Hematopoietic multipotent progenitor cell treated with erythropoietin and hydrocortisone succinate and interleukin-3 and kit ligand, for 17 days (in vitro differentiated cells): Measurements from ENCODE around the gene RHOF.

ENCODE experiments used
- DNase-seq: peaks from one replicate; pipeline ENCODE4 v3.0.0-alpha.2; 2015; ENCODE audit warnings: low spot score

RHOF gene

GRCh38 chr12:121804417-121805111, 11.1 kb upstream of the RHOF start:
- DNase-seq: peak; percentile 56

DNA sequence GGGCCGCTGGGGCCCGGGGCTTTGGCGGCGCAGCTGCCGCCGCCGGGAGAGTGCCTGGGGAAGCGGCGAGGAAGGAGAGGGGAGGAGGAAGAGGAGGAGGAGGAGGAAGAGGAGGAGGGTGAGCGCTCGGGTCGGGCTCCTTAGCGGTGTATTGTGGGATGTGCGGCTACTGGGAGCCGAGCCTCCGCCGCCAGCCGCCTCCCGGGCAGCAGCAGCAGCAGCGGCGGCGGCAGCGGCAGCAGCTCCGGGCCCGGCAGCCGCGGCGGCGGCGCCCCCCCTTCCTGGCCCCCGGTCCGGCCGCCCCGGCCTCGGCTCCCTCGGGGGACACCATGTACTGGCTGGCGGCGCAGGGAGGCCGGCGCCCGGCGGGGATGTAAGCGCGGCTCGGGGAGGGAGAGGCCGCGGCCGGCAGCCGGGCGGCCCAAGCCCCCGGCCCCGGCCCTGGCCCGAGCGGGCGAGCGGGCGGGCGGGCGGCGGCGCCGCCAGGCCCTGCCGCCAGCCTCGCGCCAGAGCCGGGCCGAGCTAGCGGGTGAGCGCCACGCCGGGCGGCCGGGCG, 10.5 kb upstream of the RHOF start, which contains the start of gene SETD1B:
Gene SETD1B, plus strand, starts transcription at position 149 of the 556 bp plus-strand sequence. CDS start 729 bp downstream, outside the sequence.
- DNase-seq: peak; percentile 72

DNA sequence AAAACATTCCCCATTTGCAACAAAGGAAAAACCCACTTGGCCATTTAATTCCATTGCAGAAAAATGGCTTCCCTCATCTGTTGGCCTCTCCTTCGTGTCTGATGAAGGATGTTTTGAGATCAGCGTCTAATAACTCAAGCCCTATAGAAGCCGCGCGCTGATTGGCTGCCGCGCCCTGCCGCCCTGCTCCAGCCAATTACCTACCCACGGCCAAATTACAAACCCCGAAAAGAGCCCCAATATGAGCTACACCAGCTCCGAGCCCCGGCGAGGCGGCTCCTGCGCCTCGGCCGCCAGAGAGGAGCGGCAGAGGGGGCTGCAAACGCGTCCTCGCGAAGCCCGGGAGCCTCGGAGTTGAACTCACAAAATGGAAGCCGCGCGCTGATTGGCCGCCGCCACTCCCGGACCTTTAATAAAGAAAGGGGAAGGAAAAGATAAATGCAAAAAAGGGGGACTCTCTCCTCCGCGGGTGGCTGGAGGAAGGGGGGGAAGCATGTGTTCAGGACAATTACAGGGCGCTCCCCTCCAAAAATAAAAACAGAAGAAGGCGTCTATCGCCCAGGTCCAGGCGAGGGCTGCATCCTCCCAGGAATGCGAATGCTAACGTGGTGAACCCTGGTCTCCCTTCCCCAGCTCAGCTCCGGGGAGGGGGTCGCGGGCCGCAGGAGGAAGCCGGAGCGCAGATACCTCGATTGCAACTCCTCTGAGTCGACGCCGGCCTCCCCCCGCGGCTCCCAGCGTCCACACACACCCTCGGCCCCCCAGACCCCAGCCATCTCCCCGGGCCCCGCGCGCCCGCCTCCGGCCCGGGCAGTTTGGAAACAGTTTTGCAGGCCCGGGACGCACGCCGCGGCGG, 9.6 kb upstream of the RHOF start:
- DNase-seq: peak; percentile 95

DNA sequence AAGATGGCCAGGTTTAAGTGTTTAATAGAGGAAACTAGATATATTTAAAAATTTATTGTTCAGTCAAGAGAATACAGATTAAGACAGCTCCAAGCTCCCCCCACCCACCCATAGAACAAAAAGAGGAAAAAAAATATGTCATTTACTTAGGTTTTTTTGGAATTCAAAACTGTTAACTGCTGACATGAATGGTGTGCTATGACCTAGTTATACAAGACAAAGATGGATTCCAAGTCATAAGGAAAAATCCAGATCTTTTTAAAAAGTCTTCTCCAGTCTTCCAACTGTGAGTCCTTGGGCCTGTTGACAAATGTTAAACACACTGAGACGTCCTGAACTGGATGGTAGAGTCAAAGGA, 9.0 kb upstream of the RHOF start:
- no peak for DNase-seq

DNA sequence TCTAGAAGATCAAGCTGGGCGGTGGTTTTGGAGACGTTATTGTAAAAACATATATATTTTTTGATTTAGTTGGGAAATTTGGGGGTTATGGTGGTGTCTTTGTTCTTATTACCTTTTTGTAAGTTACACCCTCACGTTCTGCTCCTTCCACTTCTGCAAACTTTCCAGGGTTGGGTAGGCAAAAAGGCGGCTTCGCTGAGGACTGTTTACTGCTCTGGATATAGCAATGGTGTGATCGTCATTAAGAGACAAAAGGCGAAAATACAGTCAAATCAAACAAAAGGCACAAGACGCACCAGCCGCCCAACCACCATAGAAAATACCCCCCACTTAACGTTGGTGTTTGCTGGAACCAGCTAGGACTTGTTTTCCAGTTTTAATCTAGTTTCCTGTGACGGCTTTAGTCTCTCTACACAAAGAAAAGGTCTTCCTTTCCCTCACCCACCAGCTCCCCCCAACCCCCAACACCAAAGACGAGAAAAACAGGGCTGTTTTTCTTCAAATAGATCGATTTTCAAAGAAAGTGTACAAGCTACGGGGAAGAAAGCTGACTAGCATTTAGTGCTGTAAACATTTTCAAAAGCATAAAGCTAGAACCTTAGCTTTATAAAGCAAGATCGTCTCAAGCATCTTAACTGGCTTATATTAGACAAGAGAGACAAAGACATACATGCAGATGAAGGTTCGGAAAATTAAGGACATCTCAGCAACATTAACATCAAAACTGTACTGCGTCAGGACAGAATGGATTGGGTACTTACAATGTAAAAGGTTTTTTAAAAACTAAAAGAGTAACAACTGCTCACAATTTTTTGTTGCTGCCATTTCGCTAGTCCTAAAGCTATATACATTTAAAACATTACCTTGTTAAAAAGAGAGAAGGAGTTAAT, 8.4 kb upstream of the RHOF start:
- peak; percentile 76 for DNase-seq

DNA sequence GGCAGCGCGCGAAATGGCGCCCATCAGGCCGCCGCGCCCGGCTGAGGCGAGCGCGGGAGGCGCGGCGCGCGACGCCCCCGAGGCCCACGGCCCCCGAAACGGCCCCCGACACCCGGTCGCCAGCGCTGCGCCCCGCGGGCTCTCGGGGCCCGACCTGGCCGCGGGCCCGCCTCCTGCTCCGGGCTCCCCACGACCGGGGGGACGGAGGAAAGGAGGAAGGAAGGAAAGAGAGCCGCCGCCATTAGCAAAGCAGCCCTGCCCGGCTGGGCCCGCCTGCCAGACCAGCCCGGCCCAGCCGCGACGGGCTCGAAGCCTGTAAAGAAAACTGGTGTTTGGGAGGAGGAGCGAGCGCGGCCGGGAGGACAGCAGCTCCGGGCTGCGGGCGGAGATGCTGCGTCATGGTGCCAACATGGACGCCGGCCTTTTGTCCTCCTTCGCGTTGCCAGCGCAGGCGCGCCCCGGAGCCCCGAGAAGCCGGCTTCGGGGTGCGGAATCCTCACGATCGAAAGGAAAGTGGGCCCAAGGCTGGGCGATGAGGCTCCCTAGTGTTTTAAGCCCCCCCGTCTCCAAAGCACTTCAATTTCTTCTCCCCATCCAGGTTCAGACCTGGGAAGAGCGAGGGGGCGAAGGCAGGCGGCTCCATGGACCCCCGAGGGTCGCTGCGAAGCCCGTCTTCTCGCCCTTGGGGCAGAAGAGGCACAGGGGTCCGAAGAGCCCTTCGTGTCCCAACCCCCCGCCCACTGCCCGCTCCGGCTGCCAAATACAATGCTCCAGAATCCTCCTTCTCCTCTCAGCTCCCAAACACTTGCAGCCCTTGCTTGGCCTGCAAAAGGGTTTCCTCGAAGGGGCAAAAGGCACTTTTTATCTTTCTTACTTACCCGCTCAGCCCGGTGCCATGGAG, 7.5 kb upstream of the RHOF start:
- peak; percentile 90 for DNase-seq

GRCh38 chr12:121799842-121800693, 6.6 kb upstream of the RHOF start:
- DNase-seq: peak; percentile 91

DNA sequence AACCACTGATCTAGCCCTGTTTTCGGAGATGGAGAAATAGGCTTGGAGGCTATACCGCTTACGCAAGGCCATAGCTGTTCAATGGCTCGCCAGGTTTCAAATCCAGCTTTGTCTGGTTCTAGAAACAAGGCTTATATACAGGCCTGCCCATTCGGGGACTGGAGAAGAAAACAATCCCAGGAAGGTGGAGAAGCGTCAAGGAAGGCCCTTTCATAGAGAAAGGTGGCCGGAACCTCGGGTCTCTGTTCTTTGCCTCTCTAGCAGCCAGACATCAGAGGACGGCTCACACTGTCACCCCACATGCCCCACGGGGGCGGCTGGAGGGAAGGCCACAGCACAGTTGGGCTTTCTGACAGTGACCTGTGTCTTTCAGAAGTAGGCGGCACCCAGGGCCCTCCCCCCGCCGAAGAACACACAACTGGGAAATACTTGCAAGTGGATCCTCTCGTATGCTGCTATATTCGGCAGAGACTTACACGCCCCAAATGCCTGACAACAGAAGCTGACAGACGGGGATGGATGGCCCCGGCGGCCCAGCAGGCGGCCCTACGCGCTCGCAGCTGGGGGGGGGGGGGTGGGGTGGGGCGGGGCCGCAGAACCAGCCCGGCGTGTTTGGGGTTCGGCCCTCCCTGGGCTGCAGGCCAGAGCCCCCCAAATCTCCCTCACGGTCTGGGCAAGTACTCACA, 5.8 kb upstream of the RHOF start:
- no peak for DNase-seq

GRCh38 chr12:121798787-121799155, 5.3 kb upstream of the RHOF start:
- DNase-seq: no peak

GRCh38 chr12:121797937-121798786, 4.7 kb upstream of the RHOF start:
- DNase-seq: peak; percentile 49

DNA sequence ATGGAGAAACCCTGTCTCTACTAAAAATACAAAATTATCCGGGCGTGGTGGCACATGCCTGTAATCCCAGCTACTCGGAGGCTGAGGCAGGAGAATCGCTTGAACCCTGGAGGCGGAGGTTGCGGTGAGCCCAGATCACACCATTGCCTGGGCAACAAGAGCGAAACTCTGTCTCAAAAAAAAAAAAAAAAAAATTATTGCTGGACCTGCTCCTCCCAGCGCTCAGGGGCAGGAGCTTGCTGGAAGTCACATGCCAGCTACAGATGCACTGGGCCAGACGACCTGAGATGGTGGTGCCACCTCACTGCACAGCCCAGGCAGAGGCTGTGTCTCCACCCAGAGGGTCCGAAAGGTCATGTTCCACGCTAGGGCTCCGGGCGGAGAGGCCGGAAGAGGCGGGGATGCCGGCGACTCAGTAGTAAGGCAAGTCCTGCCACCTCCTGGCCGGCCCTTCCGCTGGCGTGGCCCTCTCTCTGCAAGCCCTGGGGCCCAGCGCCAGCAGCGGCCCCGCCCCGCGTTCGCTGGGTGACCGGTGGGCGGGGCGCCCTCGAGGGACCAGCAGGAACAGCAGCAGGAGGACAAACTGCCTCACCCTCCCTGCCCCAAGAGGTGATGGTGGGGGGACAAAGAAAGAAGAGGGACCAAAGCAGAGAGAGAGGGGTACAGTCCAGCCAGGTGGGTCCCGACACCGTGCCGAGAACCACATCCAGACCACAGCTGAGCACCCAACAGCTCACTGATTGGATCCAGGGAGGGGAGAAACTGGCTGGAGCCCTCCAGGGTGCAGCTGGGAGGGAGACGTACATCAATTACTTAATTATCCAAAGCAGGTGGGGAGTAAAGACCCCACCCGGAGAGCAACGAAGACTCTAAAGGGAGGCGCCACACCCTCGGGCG, 3.6 kb upstream of the RHOF start:
- DNase-seq: peak; percentile 86

DNA sequence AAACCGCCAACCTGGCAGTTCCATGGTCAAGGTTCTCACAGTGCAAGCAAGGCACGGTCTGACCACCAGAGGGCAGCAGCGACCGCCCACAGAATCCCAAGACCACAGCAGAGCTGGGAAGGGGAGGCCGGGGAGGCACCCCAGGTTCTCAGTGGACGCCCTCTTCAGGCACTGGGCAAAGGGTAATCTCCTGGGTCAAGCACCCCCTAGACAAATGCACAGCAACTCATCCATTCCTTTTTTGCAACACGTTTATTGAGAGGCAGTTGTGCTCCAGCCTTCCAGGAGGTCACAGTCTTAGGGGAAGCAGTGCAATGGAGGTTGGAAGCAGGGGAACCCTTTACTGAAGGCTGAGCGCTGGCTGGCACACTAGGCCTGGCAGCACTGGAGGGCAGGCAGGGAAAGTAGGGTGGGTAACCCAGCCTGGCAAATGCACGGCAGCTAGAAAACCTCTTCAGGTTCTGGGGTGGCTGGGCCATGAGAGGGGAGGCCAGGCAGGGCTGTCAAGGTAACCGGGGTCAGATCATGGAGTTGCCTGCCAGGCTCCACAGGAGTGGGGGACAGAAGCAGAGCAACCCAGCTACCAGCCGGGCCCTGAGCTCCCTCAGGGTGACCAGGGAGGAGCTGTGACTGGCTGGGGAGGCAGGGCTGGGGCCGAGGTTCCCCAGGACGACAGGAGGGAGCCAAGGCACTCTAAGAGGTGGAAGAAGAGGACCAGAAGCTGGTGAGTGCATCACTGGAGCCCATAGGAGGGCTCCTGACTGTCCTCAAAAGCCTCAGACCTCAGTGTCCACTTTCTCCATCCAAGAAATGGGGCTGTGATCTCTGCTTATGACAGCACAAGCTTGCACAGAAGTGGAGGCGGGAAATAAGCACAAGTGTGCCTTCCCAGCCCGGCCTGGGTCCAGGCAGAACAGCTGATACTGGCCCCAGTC, 1.8 kb upstream of the RHOF start:
- peak; percentile 95 for DNase-seq

DNA sequence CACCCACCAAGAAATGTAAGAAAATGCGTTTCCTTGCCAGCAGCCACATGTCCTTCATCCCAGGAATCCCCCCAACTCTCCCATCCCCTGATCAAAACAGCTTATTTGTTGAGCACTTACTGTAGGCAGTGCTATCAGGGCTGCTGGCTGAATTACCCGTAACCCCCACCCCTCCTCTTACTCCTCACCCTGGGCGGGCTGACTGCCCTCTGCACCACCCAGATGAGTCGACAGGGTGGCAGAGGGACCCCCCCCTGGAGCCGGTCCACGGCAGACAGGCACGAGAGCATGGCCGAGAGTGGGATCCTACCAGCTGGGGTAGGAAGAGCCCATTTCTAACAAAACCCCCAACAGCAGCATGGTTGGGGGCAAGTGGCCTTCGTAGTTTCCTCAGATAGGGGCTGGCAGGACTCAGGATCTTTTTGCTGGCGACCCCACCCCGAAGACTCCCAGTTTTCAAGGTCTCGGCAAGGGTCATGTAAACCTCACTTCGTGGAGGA, 1.1 kb upstream of the RHOF start:
- no peak for DNase-seq

GRCh38 chr12:121793838-121794533, 498 bp upstream of the RHOF start:
- DNase-seq: peak; percentile 96
